Activated T-cell treated with anti-CD3 and anti-CD28 coated beads for 24 hours (primary cell): ENCODE results near the gene GPR26.

Source experiments
- DNase-seq: peaks from one replicate; pipeline ENCODE4 v3.0.0-alpha.2; 2020; ENCODE audit warnings: low read depth

The GPR26 gene

GRCh38 chr10:123666318-123667236 is at the start of gene GPR26:
TSS of gene GPR26 (plus strand) at chr10:123666355. CDS start at chr10:123666408, 53 bp downstream.
- DNase-seq = no peak

- no peak for DNase-seq
These were observed 47.9 kb upstream of the GPR26 start for GRCh38 chr10:123618224-123618623.

- no peak for DNase-seq
These were observed 46.9 kb upstream of the GPR26 start for GRCh38 chr10:123619067-123619855.

GRCh38 chr10:123620621-123621020 is 45.5 kb upstream of the GPR26 start:
- no peak for DNase-seq

GRCh38 chr10:123621492-123621891 is 44.7 kb upstream of the GPR26 start:
- no peak for DNase-seq

GRCh38 chr10:123621916-123622315 is 44.2 kb upstream of the GPR26 start:
- no peak for DNase-seq

GRCh38 chr10:123622381-123622780 is 43.8 kb upstream of the GPR26 start:
- no peak for DNase-seq

GRCh38 chr10:123624086-123624485 is 42.1 kb upstream of the GPR26 start:
- DNase-seq = no peak

GRCh38 chr10:123633106-123633505 is 33.0 kb upstream of the GPR26 start:
- DNase-seq = no peak

GRCh38 chr10:123633636-123634035 is 32.5 kb upstream of the GPR26 start:
- DNase-seq = no peak

GRCh38 chr10:123634221-123634620 is 31.9 kb upstream of the GPR26 start:
- no peak for DNase-seq

GRCh38 chr10:123635131-123635530 is 31.0 kb upstream of the GPR26 start:
- DNase-seq = no peak

- no peak for DNase-seq
These were observed 30.4 kb upstream of the GPR26 start for GRCh38 chr10:123635745-123636144.

GRCh38 chr10:123636598-123637325 is 29.4 kb upstream of the GPR26 start:
- DNase-seq = no peak

- no peak for DNase-seq
These were observed 28.8 kb upstream of the GPR26 start for GRCh38 chr10:123637326-123637880.

GRCh38 chr10:123639131-123639530 is 27.0 kb upstream of the GPR26 start:
- no peak for DNase-seq

- DNase-seq = no peak
These were observed 26.1 kb upstream of the GPR26 start for GRCh38 chr10:123640016-123640535.

GRCh38 chr10:123642293-123642692 is 23.9 kb upstream of the GPR26 start:
- no peak for DNase-seq

GRCh38 chr10:123642697-123643096 is 23.5 kb upstream of the GPR26 start:
- no peak for DNase-seq

GRCh38 chr10:123643315-123643714 is 22.8 kb upstream of the GPR26 start:
- no peak for DNase-seq

- DNase-seq = no peak
These were observed 21.1 kb upstream of the GPR26 start for GRCh38 chr10:123645016-123645415.

- DNase-seq = no peak
These were observed 20.5 kb upstream of the GPR26 start for GRCh38 chr10:123645615-123646014.
